HG03558 (cell line): ENCODE measurements around the gene ZNF821.
"Not testable (repeated sequence)": the region's sequence is repeated elsewhere in the genome, so short reads cannot be mapped to it uniquely, and the experiment has no call there.

ENCODE experiments used
- ATAC-seq: cut with Tn5 transposase; IDR thresholded peaks from one replicate; pipeline ENCODE4 v1.9.1; 2021; ENCODE audit warnings: moderate number of reproducible peaks; ENCODE audit not compliant: unreplicated experiment; ENCODE audit errors: extremely low read depth

Gene ZNF821

GRCh38 chr16:71865173-71865863 lies 18.7 kb downstream of the ZNF821 start:
- ATAC-seq: no peak

GRCh38 chr16:71863995-71864394 lies 20.0 kb downstream of the ZNF821 start:
- no peak for ATAC-seq

DNA sequence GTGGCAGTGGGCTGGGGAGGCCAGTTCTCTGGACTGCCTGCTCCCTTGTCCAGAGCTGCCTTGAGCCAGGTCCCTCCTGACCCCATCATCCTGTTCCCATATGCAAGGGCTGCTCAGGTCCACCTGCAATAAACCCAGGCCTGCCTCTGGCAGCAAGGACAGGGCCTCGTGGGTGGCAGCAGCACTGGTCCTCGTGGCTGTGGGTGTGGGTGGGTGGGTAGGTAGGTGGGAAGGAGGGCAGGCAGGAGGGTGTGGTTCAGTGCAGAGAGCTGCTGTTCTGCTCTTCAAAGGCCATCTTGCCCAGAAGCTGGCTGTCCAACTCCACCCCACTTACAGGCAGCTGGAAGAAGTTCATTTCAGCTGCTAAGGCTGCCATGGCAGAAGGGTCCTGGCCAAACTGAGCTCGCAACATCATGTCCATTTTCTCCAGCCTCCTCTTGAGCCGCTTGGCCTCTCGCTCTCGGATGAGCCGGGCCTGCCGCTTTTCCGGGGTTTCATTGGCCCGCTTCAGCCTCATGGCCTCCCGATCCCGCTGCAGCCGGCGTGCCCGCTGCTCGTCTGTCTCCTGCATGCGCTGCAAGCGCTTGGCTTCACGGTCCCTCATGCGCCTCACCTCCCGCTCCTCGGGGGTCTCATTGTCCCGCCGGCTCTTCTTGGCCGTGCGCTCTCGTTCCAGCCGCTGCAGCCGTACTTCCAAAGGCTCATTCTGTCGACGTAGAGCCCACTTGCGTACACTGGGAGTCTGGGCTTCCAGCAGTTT lies 24.0 kb downstream of the ZNF821 start:
- ATAC-seq: no peak

DNA sequence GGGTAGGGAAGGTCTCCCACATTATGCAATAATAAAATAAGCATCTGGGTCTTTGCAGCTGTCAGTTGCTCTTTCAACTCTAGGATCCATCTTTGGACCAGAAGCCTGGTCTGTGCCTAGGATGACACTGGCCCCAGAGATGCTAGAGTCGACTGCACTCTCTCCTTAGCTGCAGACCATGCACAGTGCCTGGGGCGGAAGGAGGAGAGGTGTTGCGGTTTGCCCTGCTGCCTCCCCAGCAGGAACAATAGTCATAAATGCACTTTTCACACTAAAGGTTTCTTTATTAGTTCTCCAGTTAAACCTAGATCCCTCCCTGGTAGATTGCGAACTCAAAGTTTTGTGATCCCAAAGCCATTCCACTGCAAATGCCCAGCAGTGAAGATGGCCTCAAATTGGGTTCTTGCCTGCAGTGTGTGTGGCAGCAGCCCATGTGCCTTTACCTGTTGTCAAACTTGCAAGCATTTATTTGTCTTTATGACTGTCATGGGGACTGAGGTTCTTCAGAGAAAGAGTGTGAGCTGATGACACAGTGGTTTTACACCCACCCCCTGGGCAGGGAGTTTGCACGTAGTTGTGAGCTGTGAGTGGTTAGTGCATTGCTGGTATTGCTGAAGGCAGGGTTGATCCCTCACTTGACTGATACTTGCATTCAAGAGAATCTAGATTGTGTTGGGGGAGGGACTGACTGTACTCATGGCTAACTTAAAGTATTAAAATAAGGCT lies 27.9 kb downstream of the ZNF821 start:
- ATAC-seq: no peak

GRCh38 chr16:71854369-71854948 lies 29.5 kb downstream of the ZNF821 start:
- ATAC-seq: no peak

GRCh38 chr16:71853413-71853812 lies 30.6 kb downstream of the ZNF821 start:
- no peak for ATAC-seq

DNA sequence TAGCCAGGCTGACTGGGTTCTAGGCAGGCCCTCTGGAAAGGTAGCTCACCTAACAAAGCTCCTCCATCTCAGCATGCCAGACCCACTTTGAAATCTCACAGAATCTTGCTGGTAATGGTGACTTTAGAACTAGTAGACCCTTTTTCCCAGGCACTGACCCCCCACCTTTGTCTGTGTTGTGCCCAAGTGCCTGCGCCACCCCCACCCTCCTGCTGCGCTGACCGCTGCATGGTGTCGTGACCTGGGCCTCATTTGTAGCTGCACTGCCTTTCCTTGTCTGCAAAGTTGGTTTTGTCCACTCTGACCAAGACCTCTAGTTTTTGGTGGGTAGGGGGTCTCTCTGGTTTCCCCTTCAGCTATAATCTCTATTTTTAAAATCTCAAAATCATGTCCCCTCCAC lies 31.4 kb downstream of the ZNF821 start:
- ATAC-seq: no peak

- no peak for ATAC-seq
Observed at GRCh38 chr16:71852158-71852557, 31.8 kb downstream of the ZNF821 start.

DNA sequence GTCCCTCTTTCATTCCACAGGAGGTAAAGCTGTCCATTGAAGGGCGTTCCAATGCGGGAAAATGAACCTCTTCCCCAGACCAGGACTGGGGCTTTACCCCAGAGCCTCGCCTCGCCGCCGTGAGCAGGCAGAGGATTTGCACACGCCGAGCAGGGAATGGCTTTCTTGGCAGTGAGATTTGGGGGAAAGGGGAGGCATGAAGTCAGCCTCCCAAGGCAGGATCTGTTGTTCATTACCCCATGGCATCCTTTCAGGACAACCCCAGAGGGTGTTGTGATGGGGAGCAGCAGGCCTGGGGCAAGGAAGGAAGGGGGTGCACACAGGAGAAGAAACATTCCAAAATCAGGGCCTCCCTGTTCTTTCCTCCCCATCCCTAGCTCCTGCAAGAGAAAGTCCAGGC lies 32.2 kb downstream of the ZNF821 start:
- no peak for ATAC-seq

- no peak for ATAC-seq
Observed at GRCh38 chr16:71848622-71849021, 35.4 kb downstream of the ZNF821 start.

DNA sequence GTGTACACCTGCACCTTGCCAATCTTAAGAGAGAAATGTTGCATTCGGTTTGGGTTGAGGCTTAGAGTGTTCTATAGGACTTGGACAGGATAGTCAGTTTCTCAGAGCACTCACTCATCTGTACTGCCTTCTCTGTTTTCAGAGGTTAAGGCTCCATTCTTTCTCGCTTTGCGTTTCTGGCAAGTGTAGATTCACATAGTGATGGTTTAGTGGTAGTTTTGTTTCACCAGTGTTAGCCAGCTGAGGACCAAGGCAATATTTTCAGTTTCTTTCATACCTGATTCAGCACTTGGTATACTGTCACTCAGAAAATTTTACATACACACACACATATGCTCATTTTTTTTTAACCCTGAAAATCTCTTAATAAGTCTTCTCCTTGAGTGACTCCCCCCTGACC lies 36.9 kb downstream of the ZNF821 start:
- ATAC-seq: no peak

GRCh38 chr16:71846431-71846830 lies 37.6 kb downstream of the ZNF821 start:
- no peak for ATAC-seq

DNA sequence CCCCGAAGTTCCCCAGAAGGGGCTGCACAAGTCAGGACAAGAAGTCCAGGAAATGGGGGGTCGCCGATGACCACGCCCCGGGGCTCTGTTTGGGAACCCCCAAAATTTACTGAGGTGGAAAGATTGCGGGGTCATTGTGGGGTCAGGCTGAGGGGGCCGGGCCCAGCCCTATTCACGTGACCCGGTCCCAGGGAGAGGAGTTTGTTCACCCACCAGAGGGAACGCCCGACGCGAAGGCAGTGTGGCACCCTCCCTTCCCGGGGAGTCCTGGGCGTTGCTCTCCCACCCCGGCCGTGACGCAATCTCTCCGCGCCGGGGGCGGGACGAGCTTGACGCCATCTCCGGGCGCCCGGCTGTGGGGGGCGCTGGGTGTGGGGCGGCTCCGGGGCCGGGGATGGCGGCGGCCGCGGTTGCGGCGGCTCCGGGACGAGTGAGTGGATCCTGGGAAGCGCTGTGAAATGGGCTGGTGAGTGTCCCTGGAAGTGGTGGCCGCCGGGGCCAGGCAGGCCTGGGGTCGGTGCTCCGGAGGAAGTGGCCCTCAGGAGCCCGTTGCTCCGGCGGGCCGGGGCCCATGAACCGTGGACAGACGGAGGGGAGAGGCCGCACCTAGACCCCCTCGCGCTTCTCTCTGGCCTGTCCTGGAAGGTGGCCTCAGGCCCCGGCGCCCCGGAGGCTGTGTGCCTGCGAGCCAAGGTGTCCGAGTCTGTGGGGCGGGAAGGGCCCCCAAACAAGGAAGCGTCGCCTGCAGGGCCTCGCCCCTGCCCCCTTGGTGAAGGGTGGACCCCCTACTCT lies 38.1 kb downstream of the ZNF821 start, which contains the start of gene ATXN1L:
TSS of gene ATXN1L (plus strand) at position 338 of the 792 bp plus-strand sequence. CDS start 3,765 bp downstream, outside the sequence.
- peak; percentile 55 for ATAC-seq

GRCh38 chr16:71843572-71843971 lies 40.4 kb downstream of the ZNF821 start:
- no peak for ATAC-seq

GRCh38 chr16:71840052-71840451 lies 43.9 kb downstream of the ZNF821 start:
- no peak for ATAC-seq

GRCh38 chr16:71837150-71837549 lies 46.8 kb downstream of the ZNF821 start:
- no peak for ATAC-seq

DNA sequence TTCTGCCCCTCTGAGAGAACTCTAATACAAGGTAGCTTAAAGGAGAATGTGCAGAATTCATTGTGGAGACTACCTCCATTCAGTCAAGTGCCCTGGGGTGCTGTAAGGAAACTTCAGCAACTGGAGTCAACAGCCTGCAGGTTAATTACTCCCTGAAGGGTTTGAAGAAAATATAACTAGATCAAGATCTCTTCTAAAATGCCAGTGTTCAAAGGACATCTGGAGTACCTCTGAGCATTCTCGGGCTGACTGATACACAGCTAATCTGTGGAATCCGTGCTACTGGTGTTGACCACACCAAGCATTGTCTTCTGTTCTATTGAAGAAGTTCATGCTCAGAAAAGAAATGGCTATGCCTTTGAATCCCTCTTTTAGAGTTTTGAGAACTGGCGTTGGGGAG lies 49.7 kb downstream of the ZNF821 start:
- ATAC-seq: no peak

DNA sequence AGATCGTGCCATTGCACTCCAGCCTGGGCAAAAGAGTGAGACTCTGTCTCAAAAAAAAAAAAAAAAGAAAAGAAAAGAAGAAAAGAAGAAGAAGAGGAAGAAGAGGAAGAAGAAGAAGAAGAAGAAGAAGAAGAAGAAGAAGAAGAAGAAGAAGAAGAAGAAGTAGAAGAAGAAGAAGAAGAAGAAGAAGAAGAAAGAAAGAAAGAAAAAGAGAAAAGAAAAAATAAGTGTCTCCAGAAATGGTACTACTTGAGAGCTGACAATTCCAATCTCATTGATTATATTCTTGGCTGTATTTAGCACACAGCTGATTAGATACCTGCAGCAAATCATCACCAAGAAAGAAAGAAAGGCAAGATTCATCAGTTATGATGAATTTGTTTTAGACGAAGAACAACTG lies 51.9 kb downstream of the ZNF821 start:
- not testable (repeated sequence) for ATAC-seq

DNA sequence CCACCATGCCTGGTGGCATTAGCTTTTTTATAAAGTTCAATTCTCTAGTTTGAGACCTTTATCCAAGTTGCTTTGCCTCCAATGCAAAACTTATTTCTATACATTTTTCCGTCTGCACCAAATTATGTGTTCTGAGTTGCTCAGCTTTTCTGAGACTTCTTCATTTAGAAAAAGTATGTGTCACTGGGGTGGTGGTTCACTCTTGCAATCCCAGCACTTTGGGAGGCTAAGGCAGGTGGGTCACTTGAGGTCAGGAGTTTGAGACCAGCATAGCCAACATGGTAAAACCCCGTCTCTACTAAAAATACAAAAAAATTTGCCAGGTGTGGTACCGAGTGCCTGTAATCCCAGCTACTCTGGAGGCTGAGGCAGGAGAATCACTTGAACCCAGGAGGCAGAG lies 52.3 kb downstream of the ZNF821 start:
- ATAC-seq: not testable (repeated sequence)

GRCh38 chr16:71830359-71830758 lies 53.6 kb downstream of the ZNF821 start:
- no peak for ATAC-seq
